ENCODE results near the gene DNAJB6.

- TF ChIP-seq POLR2A (IDR thresholded peaks at IDR 0.05), result no peak
- TF ChIP-seq CTCF (IDR thresholded peaks at IDR 0.05), result no peak
These were observed 72.4 kb downstream of the DNAJB6 start for GRCh38 chr7:157409149-157409752.

All from lower leg skin (tissue), 3 donors.